Astrocyte (in vitro differentiated cells and primary cell): ENCODE measurements around the gene NDUFA8.

Experiments
- EZH2 ChIP-seq: IDR thresholded peaks from 2 replicates; pipeline ENCODE4 v1.6.1; 2012; ENCODE audit warnings: mild to moderate bottlenecking, low read length, inconsistent platforms; ENCODE audit not compliant: insufficient read depth
- TF ChIP-seq, protein P1 (sequence below): IDR thresholded peaks from 2 replicates; pipeline ENCODE4 v1.5.1; 2011; ENCODE audit warnings: low read depth, mild to moderate bottlenecking, inconsistent platforms, low read length, moderate library complexity; ENCODE audit not compliant: insufficient read depth

DNA sequence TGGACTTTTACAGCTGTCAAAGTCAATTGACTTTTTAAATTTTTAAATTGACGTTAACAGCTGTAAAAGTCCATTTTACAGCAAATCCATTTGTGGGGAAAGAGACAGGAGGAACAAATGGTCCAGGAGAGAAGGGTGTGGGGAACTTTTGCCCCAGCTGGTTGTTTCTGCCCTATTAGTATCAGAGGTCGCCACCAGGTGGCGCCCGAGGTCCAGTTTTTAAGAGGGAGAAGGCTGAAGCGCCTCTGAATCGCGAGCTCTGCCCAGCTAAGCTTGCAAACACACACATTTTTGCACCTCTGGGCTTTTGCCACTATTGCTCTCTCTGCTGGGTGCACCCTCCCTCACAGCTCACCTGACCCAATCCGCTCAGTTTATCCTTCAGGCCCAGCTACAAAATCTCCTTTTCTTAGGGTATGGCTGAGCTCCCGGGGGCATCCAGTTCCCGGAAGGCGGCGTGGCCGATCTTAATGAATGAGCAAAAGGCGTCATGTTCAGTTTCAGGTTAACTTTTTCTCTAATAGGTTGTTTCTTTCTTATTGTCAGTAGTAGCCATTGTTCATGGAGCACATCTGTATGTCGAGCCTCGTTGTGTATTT lies 60.2 kb downstream of the NDUFA8 start:
- TF ChIP-seq, protein P1, sequence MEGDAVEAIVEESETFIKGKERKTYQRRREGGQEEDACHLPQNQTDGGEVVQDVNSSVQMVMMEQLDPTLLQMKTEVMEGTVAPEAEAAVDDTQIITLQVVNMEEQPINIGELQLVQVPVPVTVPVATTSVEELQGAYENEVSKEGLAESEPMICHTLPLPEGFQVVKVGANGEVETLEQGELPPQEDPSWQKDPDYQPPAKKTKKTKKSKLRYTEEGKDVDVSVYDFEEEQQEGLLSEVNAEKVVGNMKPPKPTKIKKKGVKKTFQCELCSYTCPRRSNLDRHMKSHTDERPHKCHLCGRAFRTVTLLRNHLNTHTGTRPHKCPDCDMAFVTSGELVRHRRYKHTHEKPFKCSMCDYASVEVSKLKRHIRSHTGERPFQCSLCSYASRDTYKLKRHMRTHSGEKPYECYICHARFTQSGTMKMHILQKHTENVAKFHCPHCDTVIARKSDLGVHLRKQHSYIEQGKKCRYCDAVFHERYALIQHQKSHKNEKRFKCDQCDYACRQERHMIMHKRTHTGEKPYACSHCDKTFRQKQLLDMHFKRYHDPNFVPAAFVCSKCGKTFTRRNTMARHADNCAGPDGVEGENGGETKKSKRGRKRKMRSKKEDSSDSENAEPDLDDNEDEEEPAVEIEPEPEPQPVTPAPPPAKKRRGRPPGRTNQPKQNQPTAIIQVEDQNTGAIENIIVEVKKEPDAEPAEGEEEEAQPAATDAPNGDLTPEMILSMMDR, result peak; percentile 77
- no peak for TF ChIP-seq EZH2
